Right renal cortex interstitium (tissue), 3 donors: ENCODE data around the gene GALNT14. TPM values are rescaled to one million over a fixed set of nuclear protein-coding genes. Genes with fewer than 3 reads are reported as not detected.
"Not testable (repeated sequence)": the region's sequence is repeated elsewhere in the genome, so short reads cannot be mapped to it uniquely, and the experiment has no call there.

Experiments used
- DNase-seq, 3 donors: peaks; one replicate each; pipeline ENCODE4 v3.0.0-alpha.2; 2013; ENCODE audit warnings: low read depth in 3 of 3, low spot score in 2 of 3
- polyA plus RNA-seq, 3 donors: library from polyadenylated mRNA; unstranded; fragments of 120-200 nt; gene quantifications; one replicate each; pipeline ENCODE4 v1.2.1, GENCODE V29; 2013; ENCODE audit not compliant: insufficient read length in 3 of 3

GALNT14 gene, protein sequence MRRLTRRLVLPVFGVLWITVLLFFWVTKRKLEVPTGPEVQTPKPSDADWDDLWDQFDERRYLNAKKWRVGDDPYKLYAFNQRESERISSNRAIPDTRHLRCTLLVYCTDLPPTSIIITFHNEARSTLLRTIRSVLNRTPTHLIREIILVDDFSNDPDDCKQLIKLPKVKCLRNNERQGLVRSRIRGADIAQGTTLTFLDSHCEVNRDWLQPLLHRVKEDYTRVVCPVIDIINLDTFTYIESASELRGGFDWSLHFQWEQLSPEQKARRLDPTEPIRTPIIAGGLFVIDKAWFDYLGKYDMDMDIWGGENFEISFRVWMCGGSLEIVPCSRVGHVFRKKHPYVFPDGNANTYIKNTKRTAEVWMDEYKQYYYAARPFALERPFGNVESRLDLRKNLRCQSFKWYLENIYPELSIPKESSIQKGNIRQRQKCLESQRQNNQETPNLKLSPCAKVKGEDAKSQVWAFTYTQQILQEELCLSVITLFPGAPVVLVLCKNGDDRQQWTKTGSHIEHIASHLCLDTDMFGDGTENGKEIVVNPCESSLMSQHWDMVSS
- polyA plus RNA-seq = 10 to 100 TPM; 37.6 to 48.7 (median 47.3) TPM

DNA sequence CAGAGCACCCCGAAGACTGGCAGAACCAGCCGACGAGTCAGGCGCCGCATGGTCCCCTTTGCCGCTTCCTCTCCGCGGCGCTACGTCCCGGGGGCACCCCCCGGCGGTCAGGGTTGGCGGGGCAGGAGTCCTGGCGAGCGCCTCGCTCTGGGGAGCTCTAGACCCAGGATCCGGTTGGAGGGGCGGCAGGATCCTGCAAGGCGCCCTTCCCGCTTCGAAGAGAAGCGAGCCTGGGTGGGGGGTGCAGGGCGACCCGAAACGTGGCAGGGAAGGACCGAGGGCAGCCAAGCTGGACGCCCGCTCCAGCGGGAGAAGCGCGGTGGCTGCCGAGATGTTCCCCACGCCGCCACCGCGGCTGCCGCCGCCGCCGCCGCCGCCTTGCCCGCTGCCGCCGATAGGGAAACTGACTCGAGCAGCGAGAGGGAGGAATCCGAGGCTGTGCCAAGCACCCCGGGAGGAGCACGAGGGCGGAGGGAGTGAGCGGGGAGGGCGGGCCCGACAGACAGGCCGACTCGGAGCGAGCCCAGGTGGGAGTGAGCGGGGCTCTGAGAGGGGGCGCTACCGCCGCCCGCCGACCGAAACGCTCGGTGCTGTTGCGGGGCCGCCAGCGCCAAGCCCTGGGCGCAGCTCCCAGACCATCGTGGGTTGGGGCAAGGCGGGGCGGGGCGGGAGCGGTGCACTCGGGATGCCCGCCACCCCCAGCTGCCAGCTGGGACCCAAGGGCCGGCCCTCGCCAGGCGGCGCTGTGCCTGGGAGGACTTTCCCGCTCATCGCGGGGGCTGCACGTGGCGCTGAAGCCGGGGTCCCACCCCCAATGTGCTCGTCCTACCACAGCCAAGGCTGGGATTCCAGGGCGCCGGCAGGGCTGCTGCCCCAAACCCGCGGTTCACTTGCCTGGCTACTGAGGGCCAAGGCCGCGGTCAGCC lies at the start of gene GALNT14:
GALNT14 (minus strand) TSS at position 404 of the 926 bp plus-strand sequence; CDS start at position 50, 354 bp downstream.
- peak in 1 of 3 donors; percentile 54 for DNase-seq

DNA sequence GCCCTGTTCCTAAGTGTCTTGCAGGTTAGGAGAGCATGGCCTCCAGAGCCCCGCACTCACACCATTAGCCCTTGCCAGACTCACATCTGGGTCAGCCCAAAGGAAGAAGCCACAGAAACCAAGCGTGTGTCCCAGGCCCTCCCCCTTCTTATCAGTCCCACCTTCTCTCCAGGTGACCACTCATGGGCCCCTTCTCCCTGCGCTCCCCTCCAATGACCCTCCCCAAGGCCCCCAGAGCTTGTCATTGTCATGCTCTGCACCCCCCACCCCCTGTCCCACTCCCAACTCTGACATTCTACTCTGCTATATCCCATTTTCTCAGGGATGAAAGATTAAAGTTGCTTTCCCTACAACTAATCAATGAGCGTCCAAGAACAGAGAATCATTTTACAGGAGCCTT lies 48.9 kb upstream of the GALNT14 start:
- no peak for DNase-seq

DNA sequence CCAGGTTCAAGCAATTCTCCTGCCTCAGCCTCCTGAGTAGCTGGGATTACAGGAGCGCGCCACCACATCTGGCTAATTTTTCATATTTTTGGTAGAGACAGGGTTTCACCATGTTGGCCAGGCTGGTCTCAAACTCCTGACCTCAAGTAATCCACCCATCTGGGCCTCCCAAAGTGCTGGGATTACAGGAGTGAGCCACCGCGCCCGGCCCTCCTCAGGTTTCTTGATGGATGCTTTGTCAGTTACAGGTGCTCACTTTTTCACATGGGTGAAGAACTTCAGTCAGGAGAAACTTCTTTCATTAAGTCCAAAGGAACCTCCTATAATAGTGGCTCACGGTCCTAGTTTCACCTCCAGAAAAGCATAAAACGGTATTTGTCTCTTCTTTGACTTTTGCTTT lies 45.7 kb upstream of the GALNT14 start:
- DNase-seq = not testable (repeated sequence)

DNA sequence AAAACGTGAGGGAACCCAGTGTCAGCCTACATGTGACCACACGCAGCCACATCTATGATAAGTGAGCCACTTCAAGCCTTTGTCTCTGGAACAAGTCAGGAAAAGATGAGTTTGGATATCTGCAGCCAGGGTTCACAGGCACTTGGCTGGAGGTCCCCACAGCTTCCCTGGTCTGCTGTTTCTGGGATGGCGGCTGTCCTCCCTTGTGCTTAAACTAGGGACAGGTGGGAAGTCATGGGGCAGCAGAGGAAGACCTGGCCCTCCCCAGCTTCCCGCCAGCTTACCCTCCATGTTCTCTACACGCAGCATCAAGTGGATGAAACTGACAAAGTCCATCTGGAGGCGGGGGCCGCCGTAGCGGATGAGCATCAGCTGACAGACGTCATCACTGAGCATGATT lies 38.5 kb upstream of the GALNT14 start:
- DNase-seq = no peak

DNA sequence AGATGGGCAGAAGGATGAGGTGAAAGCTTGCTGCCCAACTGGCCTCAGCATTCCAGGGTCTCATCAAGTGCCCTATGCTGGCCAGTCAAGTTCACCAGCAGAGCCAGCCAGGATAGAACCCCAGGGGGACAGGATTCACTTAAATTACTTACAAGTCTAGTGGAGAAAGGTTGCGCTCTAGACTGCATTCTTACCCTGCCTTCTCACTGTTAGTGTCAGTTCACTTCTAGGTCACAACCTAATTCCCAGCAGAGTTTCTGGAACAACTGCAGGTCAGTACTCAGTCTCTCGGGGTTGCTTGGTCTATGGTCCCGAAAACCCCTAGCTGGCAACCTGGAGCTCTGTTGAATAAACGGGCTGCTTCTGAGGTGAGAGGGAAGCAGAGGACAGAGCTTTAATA lies 32.9 kb upstream of the GALNT14 start:
- no peak for DNase-seq

DNA sequence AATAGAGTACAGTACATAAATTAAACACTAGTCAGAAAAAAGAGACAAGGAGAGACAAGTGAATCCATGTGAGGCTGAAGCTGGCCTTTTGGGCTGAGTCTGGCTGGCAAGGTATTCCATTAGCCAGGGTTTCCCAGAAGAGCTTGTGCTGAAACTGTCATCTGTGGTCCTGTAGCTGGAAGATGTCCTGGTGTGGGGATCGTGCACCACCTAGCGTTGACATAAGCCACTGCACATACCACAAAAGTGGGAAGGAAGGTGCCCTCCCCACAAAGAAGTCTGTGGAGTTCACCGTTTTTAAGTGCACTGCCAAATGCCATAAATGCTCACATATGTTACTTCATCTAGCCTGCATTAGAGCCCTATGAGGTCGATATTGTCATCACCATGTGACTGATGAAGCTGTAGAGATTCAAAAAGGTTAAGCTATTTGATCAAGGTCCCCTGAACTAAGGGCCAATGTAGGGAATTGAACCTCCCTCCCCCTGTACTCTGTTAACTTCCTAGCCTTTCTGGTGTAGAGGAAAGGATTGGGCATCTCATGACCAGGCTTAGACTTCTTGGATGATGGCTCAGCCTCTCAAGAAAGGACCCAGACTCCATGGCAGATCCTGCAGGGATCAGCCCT lies 31.9 kb upstream of the GALNT14 start:
- peak; percentile 26 to 37 (median 31) for DNase-seq

DNA sequence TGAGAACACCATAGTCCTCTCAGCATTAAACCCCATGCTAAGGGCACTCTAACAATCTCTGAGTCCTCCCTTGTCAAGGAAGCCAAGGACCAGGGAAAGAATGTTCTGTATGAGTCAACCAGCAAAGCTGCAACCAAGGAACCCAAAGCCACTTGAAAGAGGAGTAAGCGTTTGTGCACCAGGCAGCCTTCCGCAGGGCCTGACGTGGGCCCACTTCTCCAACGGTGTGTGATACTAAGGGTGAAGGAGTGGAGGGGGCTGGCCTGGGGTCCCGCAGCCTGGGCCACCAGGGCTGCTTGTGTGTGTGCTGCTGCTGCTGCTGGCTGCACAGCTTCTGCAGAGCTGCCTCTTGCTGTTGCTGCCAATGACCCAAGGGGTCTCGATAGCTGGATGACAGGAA lies 30.1 kb upstream of the GALNT14 start:
- no peak for DNase-seq

DNA sequence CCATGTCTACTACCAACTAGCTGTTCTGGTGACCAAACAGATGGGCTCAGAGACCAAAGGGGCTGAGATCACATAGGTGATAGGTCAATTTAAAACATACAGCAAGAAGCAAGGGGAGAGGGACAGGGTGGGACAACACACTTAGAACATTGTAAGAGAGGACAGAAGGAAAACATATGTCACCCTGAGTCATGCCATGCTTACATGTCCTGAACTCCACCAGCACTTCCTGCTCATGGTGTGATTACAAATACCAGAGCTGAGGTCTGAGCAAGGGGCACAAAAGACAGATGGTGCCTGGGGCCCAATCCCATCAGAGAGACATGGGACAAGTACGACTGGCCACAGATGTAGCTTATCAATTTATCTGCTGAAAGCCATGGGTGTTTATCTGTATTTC lies 28.7 kb upstream of the GALNT14 start:
- no peak for DNase-seq

DNA sequence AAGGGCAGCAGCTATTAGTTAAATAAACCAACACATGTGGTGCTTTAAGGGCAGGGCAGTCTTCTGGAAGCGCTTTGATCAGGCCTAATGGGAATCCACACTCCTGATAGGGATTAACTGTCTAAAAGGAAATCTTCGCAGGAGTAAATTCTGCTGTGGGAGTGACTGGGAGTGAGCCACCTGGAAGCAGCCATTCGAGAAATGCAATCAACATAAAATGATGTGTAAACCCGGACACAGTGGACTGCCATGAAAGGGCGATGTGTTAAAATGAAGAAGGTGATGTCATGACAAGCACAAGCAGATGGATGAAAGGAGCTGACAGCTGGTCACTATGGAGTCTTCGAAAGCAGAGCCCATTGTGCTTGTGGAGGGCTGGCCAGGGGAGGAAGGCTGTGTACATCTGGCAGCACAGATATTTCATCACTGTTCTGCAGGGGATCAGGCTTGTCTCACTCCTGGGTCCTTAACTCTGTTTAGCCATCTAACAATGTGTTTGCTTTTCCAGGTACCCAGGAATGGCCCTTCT lies 24.8 kb upstream of the GALNT14 start:
- DNase-seq = no peak

DNA sequence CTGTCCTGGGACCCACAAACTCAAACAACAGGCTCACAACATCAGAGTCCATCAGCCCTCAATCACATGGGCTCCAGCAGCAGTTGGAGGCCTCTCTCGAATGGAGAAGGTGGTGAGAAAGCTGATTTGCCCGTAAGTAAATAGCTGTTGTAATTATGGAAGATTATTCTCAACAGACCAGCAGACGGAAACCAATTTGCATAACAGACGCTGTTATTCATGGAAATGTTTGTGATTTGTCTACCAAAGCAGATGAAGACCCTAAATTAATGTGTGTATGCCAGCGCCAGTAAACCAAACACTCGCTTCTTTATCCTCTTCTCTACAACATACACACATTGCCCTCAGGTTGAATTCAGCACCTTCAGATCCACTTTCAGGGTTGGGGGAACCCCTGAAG lies 23.4 kb upstream of the GALNT14 start:
- DNase-seq = no peak

DNA sequence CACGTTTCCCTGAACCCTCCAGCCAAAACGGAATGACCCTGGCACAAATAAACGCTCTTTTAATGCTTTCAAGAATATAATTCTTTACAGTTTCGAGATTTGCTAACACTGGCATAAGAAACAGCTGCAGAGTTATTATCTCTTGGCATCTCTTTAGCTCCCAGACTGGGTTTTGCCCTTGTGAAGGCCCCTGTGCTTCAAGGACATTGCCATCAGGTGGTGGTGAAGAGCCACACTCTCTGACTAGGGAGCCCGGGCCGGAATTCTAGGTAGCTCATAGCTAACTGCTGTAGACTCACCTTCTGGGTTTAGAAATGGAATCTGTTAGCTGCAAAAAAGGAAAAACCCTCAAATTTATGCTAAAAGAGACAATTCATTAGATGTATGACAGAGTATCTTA lies 13.3 kb upstream of the GALNT14 start:
- DNase-seq = no peak

DNA sequence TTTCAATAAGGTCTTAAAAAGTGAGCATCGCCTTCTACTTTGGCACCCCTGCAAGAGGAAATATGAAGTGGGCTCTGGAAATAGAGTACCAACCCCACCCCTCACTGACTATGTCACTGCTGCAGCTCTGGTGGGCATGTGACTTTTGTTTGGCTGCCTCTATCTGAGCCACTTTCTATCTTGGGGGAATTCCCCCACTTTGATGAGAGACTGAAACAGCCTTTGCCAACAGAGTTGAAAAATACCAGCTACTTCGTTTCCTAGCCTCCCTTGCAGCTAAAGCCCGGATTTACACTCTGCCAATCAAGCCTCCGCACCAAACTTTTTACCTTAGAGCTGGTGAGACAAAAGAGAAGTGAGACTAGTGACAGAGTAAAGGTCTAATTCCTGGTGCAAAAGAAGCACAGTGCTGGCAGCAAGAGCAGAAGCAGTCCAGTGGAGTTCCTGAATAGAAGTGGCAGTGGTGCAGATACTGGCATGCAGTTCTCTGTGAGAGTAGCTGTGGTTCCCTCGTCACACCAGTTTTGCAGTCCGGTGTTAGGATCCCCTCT lies 12.0 kb upstream of the GALNT14 start:
- DNase-seq = no peak

DNA sequence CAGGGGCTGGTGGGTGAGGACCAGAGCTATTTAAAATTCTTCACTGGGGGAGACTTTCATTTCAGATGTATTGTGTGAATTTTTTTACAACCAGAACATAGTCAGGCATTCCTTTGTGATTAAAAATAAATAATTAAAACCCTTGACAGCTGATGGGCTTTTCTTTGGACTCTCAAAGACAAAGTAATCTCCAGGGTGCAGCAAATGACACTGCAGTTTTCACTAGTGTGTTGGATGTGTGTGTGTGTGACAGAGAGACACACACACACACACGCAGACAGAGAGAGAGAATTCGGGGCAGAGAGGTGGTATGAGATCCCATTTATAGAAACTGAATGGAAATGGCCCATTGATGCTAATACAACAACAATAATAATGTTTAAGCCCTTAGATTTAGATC lies 10.3 kb upstream of the GALNT14 start:
- no peak for DNase-seq

DNA sequence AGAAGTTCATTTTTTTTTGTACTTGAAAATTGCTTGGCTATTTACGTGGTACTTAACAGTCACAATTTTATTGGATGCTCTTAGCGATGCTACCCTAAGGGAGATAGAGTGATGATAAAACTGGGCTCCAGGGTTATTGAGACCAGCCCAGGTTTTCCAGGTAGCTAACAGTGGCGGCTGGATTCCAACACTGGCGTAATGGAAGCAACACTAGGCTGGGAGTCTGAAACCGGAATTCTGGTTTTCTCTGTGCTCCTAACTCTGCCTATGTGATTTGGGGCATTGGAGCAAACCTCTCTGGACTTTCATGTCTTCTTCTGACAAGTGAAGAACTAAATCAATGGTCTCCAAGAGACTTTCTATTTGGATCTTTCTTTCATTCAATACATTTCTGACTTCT lies 9.4 kb upstream of the GALNT14 start:
- DNase-seq = no peak

DNA sequence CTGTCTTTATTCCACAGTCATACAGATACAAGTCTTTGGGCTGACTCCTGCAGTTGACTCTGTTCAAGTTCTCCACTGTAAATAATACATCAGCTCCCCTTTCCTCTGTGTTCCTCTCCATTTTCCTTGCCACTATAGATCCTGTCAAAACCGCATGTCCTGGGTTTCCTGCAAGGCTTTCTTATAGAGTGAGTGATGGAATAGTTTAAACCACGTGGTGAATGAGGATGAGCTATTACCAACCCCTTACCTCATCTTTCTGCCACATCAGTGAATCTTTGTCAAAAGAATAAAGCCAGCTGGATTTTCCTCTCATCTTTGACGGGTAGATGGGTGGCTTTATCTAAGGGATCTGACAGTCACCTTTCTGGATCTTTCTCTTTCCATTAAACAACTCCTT lies 3.9 kb upstream of the GALNT14 start:
- no peak for DNase-seq

DNA sequence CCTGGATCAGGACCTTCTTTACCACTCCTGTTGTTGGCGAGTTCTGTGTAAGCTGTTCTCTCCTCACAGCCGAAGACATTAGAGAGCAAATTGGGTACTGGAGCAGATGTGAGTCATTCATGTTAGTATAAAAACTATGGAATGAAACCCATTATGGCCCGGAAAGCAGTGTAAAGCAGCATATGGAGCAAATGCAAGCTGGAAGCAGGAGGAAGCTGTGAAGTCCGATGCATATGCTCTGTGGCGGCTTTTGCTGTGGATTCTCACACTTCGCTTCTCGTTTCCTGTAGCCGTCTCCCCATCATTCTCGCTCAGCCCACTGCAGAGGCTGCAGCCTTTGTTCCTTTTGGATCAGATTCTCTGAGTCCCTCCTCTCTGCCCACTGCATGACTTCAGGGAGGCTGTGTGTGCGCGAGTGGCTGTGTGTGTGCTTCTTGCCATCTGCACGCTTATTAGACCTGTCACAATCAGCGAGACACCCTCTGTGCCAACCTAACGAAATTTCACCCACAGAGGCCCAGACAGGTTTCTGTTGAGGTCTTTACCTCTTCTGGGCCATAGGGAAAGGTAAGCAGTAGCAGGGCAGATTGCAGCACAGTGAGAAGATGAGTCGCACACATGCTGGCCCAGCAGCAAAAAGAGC lies 3.3 kb upstream of the GALNT14 start:
- no peak for DNase-seq

DNA sequence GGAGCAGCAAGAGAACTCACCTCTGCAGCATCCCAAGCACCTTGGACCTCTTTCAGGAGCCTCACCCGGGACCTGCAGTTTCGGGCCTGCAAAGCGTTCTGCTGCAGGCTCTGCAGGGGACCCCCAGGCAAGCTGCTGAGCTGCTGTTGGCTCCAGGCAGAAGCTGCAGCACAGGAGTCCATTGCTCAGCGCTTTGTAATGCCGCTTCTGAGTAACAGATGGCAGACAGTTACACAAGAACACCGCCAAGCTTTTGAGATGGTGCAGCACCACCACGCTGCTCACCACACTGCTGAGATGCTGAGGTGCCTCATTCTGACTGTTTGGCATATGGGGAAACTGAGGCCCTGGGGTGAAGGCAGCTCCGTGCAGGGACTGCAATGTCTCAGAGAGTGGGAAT lies 1.9 kb upstream of the GALNT14 start:
- no peak for DNase-seq

DNA sequence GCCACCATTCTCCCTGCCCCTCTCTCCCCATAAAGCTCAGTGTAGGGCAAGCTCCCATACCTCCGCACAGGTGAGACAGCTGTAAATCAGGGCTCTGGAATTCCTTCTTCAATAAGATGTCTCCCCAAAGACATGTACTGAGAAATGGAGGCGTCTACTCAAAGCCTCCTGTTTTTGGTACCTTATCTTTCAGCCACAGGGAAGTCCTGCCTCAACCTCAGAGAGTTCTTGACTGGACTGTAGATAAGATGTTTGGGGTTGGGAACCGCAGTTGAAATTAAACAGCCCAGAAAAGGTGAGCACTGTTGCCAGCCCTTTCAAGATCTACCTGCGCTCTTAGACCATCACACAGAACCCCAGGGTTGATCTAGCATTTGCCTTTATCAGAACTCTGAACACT lies 1.4 kb upstream of the GALNT14 start:
- DNase-seq = no peak

DNA sequence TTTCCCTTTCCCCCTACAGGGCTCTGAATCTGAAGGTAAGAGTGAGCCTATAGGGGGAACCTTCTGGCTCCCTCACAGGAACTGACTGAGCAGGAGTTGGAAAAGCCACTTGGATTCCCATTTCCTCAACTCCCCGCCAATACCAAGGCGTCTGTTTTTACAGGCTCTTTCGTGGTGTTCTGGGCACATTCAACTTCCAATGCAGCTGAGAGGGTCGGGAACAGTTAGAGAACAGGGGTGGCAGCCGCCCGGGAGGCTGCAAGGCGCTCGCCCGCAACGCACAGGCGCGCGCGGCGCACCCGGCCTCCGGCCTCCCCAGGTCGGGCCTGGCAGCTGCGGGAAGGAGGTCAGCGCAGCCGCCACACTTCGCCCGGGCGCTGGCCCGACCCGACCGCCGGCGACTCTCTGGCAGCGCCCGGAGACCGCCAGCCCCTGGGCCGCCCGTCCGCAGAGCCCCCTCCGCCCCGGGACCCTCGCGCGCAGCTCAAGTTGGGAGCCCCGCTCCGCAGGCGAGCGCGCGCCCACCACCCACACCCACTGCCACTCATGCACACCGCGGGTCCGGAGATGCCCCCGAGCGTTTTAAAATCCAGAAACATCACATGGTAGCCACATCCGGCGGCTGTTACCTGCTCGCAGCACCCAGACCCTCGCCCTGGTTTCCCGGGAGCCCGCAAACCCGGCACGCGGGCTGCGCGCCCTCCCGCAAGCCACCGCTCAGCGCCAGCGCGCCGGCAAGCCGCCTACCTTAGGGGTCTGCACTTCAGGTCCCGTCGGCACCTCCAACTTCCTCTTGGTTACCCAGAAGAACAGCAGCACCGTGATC lies 816 bp downstream of the GALNT14 start:
- DNase-seq = peak in 1 of 3 donors; percentile 18
